ENCODE results near the gene ACADVL. TPM values are rescaled to one million over a fixed set of nuclear protein-coding genes. Genes with fewer than 3 reads are reported as not detected.

ACADVL gene
- total RNA-seq, 1 experiment from 2014 or later = 287 TPM

Other genes with a start within 250 kb of the ACADVL start
- not detected in 2 replicates for gene ALOX12, start 223.9 kb upstream of the ACADVL start, total RNA-seq (2014; rRNA removed; shearing (Covaris generic))
- 156 and 180 TPM in 2 replicates for gene RNASEK, start 207.3 kb upstream of the ACADVL start, total RNA-seq (2014; rRNA removed; shearing (Covaris generic))
- not detected in 2 replicates for gene BCL6B, start 196.9 kb upstream of the ACADVL start, total RNA-seq (2014; rRNA removed; shearing (Covaris generic))
- 0.12 and 0.20 TPM in 2 replicates for gene SLC16A13, start 183.9 kb upstream of the ACADVL start, total RNA-seq (2014; rRNA removed; shearing (Covaris generic))
- 0.49 TPM in 1 of 2 replicates, not detected in the other for gene SLC16A11, start 175.8 kb upstream of the ACADVL start, total RNA-seq (2014; rRNA removed; shearing (Covaris generic))
- gene CLEC10A, start 139.7 kb upstream of the ACADVL start, total RNA-seq (2014; rRNA removed; shearing (Covaris generic)) = not detected in 2 replicates
- not detected in 2 replicates for gene ASGR2, start 105.1 kb upstream of the ACADVL start, total RNA-seq (2014; rRNA removed; shearing (Covaris generic))
- not detected in 2 replicates for gene ASGR1, start 40.6 kb upstream of the ACADVL start, total RNA-seq (2014; rRNA removed; shearing (Covaris generic))
- gene DLG4, start 102 bp upstream of the ACADVL start, total RNA-seq (2014; rRNA removed; shearing (Covaris generic)) = 6.5 and 6.6 TPM in 2 replicates
- 24.6 and 25.0 TPM in 2 replicates for gene DVL2, start 14.6 kb downstream of the ACADVL start, total RNA-seq (2014; rRNA removed; shearing (Covaris generic))
- gene PHF23, start 19.5 kb downstream of the ACADVL start, total RNA-seq (2014; rRNA removed; shearing (Covaris generic)) = 24.7 and 40.3 TPM in 2 replicates
- gene GABARAP, start 22.5 kb downstream of the ACADVL start, total RNA-seq (2014; rRNA removed; shearing (Covaris generic)) = 451 and 468 TPM in 2 replicates
- gene CTDNEP1, start 31.8 kb downstream of the ACADVL start, total RNA-seq (2014; rRNA removed; shearing (Covaris generic)) = 37.4 and 38.0 TPM in 2 replicates
- gene ELP5, start 32.3 kb downstream of the ACADVL start, total RNA-seq (2014; rRNA removed; shearing (Covaris generic)) = 23.7 and 28.2 TPM in 2 replicates
- gene CLDN7, start 42.5 kb downstream of the ACADVL start, total RNA-seq (2014; rRNA removed; shearing (Covaris generic)) = 0.48 and 2.0 TPM in 2 replicates
- 0.20 TPM in 1 of 2 replicates, not detected in the other for gene SLC2A4, start 61.8 kb downstream of the ACADVL start, total RNA-seq (2014; rRNA removed; shearing (Covaris generic))
- gene YBX2, start 74.7 kb downstream of the ACADVL start, total RNA-seq (2014; rRNA removed; shearing (Covaris generic)) = 0.49 and 0.60 TPM in 2 replicates
- gene EIF5A, start 87.7 kb downstream of the ACADVL start, total RNA-seq (2014; rRNA removed; shearing (Covaris generic)) = 414 and 526 TPM in 2 replicates
- 92.7 and 97.9 TPM in 2 replicates for gene GPS2, start 95.4 kb downstream of the ACADVL start, total RNA-seq (2014; rRNA removed; shearing (Covaris generic))
- gene NEURL4, start 109.4 kb downstream of the ACADVL start, total RNA-seq (2014; rRNA removed; shearing (Covaris generic)) = 3.5 and 4.8 TPM in 2 replicates
- gene ACAP1, start 116.6 kb downstream of the ACADVL start, total RNA-seq (2014; rRNA removed; shearing (Covaris generic)) = 0.12 and 0.20 TPM in 2 replicates
- gene KCTD11, start 132.2 kb downstream of the ACADVL start, total RNA-seq (2014; rRNA removed; shearing (Covaris generic)) = 3.4 and 5.1 TPM in 2 replicates
- not detected in 2 replicates for gene TMEM95, start 135.2 kb downstream of the ACADVL start, total RNA-seq (2014; rRNA removed; shearing (Covaris generic))
- gene TNK1, start 161.2 kb downstream of the ACADVL start, total RNA-seq (2014; rRNA removed; shearing (Covaris generic)) = 0.60 and 0.78 TPM in 2 replicates
- gene PLSCR3, start 174.6 kb downstream of the ACADVL start, total RNA-seq (2014; rRNA removed; shearing (Covaris generic)) = 20.8 and 23.2 TPM in 2 replicates
- gene TMEM256, start 184.2 kb downstream of the ACADVL start, total RNA-seq (2014; rRNA removed; shearing (Covaris generic)) = 177 and 229 TPM in 2 replicates
- gene NLGN2, start 187.9 kb downstream of the ACADVL start, total RNA-seq (2014; rRNA removed; shearing (Covaris generic)) = 3.7 and 4.2 TPM in 2 replicates
- 0.10 TPM in 1 of 2 replicates, not detected in the other for gene SPEM1, start 200.4 kb downstream of the ACADVL start, total RNA-seq (2014; rRNA removed; shearing (Covaris generic))
- gene SPEM2, start 205.7 kb downstream of the ACADVL start, total RNA-seq (2014; rRNA removed; shearing (Covaris generic)) = not detected in 2 replicates
- gene SPEM3, start 208.9 kb downstream of the ACADVL start, total RNA-seq (2014; rRNA removed; shearing (Covaris generic)) = not detected in 2 replicates
- 2.9 and 5.5 TPM in 2 replicates for gene TMEM102, start 215.5 kb downstream of the ACADVL start, total RNA-seq (2014; rRNA removed; shearing (Covaris generic))
- gene FGF11, start 219.6 kb downstream of the ACADVL start, total RNA-seq (2014; rRNA removed; shearing (Covaris generic)) = 2.0 and 4.1 TPM in 2 replicates
- 10.4 and 11.9 TPM in 2 replicates for gene CHRNB1, start 225.1 kb downstream of the ACADVL start, total RNA-seq (2014; rRNA removed; shearing (Covaris generic))